OCI-LY7 (cell line): ENCODE measurements around the gene OPTN. TPM values are rescaled to one million over a fixed set of nuclear protein-coding genes. Genes with fewer than 3 reads are reported as not detected.
A peak's percentile ranks its signal among the peaks of the same experiment; 100 is the strongest.

ENCODE experiments used
- BruUV-seq: library from RNA; stranded (reverse); fragments of 400-500 nt; replicated peaks from 2 replicates; lab custom pipeline; 2021; lab: Mats Ljungman, UMichigan
- CTCF ChIA-PET: fragments of 300-600 bp; sonication (Branson Sonifier 250); formaldehyde crosslinking; loops from one replicate; lab custom pipeline; 2022; ENCODE audit warnings: antibody characterized with exemption; ENCODE audit not compliant: unreplicated experiment; lab: Charles Lee
- POLR2A ChIA-PET: fragments of 300-600 bp; sonication (Branson Sonifier 250); formaldehyde crosslinking; loops from one replicate; lab custom pipeline; 2022; ENCODE audit warnings: antibody characterized with exemption; lab: Charles Lee
- DNase-seq: peaks from one replicate; pipeline ENCODE4 v3.0.0-alpha.2; 2015; ENCODE audit warnings: low spot score
- H2AFZ ChIP-seq: fragments of 200-600 bp; sonication (generic), shearing (Covaris generic); 2 replicates; pipeline ENCODE4 v1.6.1; 2014; ENCODE audit warnings: mild to moderate bottlenecking, antibody characterized with exemption, low read length, moderate library complexity
- H3K27ac ChIP-seq: fragments of 200-600 bp; sonication (generic); 2 replicates; pipeline ENCODE4 v1.5.1; 2014; ENCODE audit warnings: mixed run types, low read depth, mild to moderate bottlenecking, moderate library complexity, low read length, inconsistent platforms; ENCODE audit not compliant: poor library complexity, severe bottlenecking
- H3K36me3 ChIP-seq: fragments of 200-600 bp; sonication (generic); 2 replicates; pipeline ENCODE4 v1.6.1; 2014; ENCODE audit warnings: mild to moderate bottlenecking, antibody characterized with exemption, low read length, moderate library complexity, mixed read lengths; ENCODE audit not compliant: insufficient read depth
- H3K4me1 ChIP-seq: fragments of 200-600 bp; sonication (generic); 2 replicates; pipeline ENCODE4 v1.5.1; 2014; ENCODE audit warnings: mild to moderate bottlenecking, low read length; ENCODE audit not compliant: insufficient read depth, poor library complexity, severe bottlenecking
- H3K4me2 ChIP-seq: fragments of 200-600 bp; sonication (generic); 2 replicates; pipeline ENCODE4 v1.6.1; 2014; ENCODE audit warnings: mild to moderate bottlenecking, low read length
- H3K4me3 ChIP-seq: fragments of 200-600 bp; sonication (generic); 2 replicates; pipeline ENCODE4 v1.5.1; 2014; ENCODE audit warnings: mild to moderate bottlenecking, low read depth, low read length; ENCODE audit not compliant: poor library complexity, severe bottlenecking
- H3K79me2 ChIP-seq: fragments of 200-600 bp; sonication (generic); 2 replicates; pipeline ENCODE4 v1.6.1; 2016; ENCODE audit warnings: low read depth, mild to moderate bottlenecking, low read length, moderate library complexity, mixed read lengths; ENCODE audit not compliant: insufficient read depth
- H3K9me2 ChIP-seq: fragments of 200-600 bp; sonication (generic); 2 replicates; pipeline ENCODE4 v1.6.1; 2016; ENCODE audit warnings: mild to moderate bottlenecking, low read length, mixed read lengths; ENCODE audit not compliant: insufficient read depth
- H3K9me3 ChIP-seq: fragments of 200-600 bp; sonication (generic); 2 replicates; pipeline ENCODE4 v1.6.1; 2014; ENCODE audit warnings: mild to moderate bottlenecking, mixed run types, low read length, mixed read lengths
- H4K20me1 ChIP-seq: fragments of 200-600 bp; sonication (generic); 2 replicates; pipeline ENCODE4 v1.6.1; 2014; ENCODE audit warnings: mild to moderate bottlenecking, antibody characterized with exemption, low read length, moderate library complexity, mixed read lengths; ENCODE audit not compliant: insufficient read depth
- EZH2phosphoT487 ChIP-seq: fragments of 200-600 bp; sonication (generic); IDR thresholded peaks from 2 replicates; pipeline ENCODE4 v1.6.1; 2018; ENCODE audit warnings: low read depth, borderline replicate concordance, mild to moderate bottlenecking, mixed run types, antibody characterized with exemption, low read length, moderate library complexity, mixed read lengths
- intact Hi-C: fragments of 100-400 bp; cut with micrococcal nuclease; formaldehyde crosslinking; loops from one replicate; pipeline ENCODE4 v1.10.0; 2022; ENCODE audit not compliant: unreplicated experiment
- total RNA-seq, 2 experiments: library from RNA; depleted of rRNA in 1 of 2; stranded (reverse); fragments of >200 nt in 1 of 2; shearing (Covaris generic) in 1 of 2; gene quantifications; 2 replicates each; pipeline ENCODE4 v1.2.3, GENCODE V29; 2014 to 2022
- TF ChIP-seq, protein P1 (sequence below): fragments of 200-600 bp; sonication (generic); conservative IDR thresholded peaks from 2 replicates; pipeline ENCODE4 v1.5.1; 2014; ENCODE audit warnings: mild to moderate bottlenecking, antibody characterized with exemption, low read length, moderate library complexity, mixed read lengths

Gene OPTN
- total RNA-seq, 2 experiments from 2014 or later, result 0.60 to 3.6 TPM

DNA sequence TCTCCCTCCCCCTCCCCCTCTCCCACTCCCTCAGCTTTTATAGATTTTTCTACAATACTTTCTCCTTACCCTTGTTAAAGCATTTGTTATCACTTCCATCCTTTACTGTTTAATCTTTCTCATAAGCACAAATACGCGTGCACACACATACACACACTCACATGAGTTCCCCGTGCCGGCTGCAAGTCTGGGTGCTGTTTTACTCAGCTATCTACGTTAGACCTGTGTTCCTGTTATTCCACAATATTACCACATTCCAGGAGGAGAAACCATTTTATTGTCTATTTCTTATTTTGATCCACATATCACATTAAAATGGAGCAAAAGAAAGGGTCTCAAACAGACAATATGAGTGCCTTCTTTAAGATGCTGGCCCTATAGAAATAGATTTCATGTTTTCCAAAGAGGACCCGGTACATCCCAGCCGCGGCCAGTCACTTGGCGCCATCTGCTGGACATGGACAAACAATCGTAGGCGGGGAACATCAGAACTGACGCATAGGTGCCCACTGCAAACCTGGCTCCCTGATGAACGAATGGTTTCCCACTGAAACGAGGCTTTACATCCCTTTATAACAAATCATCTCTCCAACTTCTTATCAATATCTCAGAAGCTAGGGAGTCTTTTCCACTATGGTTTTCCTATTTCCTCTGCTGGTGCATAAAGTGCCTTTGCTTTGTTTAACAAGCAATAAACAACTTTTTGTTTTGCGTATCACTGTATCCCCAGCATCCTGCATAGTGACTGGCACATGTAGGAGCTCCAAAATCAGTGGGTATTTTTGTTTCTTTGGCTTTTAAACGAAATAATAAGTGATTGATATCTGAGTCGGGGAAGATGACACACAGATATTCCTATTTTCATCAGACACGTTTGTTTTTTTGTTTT is 25.2 kb upstream of the OPTN start:
- Histone ChIP-seq H3K9me3 (peaks cover 7% of the 10 kb centered on the region; the same call in 1 of the 2 replicates), H3K4me3 (no peak overlapping the region), H3K27ac (no peak overlapping the region), H3K4me2 (no peak overlapping the region), H3K36me3 (no peaks in the 10 kb centered on the region), H3K4me1 (no peaks in the 10 kb centered on the region), H2AFZ (no peak overlapping the region), H4K20me1 (no peaks in the 10 kb centered on the region), H3K79me2 (no peaks in the 10 kb centered on the region), H3K9me2 (no peaks in the 10 kb centered on the region)
- intact Hi-C loops, result no loop called here
- TF ChIP-seq, protein P1, sequence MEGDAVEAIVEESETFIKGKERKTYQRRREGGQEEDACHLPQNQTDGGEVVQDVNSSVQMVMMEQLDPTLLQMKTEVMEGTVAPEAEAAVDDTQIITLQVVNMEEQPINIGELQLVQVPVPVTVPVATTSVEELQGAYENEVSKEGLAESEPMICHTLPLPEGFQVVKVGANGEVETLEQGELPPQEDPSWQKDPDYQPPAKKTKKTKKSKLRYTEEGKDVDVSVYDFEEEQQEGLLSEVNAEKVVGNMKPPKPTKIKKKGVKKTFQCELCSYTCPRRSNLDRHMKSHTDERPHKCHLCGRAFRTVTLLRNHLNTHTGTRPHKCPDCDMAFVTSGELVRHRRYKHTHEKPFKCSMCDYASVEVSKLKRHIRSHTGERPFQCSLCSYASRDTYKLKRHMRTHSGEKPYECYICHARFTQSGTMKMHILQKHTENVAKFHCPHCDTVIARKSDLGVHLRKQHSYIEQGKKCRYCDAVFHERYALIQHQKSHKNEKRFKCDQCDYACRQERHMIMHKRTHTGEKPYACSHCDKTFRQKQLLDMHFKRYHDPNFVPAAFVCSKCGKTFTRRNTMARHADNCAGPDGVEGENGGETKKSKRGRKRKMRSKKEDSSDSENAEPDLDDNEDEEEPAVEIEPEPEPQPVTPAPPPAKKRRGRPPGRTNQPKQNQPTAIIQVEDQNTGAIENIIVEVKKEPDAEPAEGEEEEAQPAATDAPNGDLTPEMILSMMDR, result peak; percentile 90
- TF ChIP-seq EZH2phosphoT487, result no peak
- ChIA-PET POLR2A (interaction anchor here (0.6 to 0.7 kb wide), 2 partner anchors 93 to 350 kb away, joined by 3 to 5 read pairs; no protein-coding TSS in a partner anchor), CTCF (no interaction called here)
- BruUV-seq, result no TSS peak
- DNase-seq, result peak; percentile 53

DNA sequence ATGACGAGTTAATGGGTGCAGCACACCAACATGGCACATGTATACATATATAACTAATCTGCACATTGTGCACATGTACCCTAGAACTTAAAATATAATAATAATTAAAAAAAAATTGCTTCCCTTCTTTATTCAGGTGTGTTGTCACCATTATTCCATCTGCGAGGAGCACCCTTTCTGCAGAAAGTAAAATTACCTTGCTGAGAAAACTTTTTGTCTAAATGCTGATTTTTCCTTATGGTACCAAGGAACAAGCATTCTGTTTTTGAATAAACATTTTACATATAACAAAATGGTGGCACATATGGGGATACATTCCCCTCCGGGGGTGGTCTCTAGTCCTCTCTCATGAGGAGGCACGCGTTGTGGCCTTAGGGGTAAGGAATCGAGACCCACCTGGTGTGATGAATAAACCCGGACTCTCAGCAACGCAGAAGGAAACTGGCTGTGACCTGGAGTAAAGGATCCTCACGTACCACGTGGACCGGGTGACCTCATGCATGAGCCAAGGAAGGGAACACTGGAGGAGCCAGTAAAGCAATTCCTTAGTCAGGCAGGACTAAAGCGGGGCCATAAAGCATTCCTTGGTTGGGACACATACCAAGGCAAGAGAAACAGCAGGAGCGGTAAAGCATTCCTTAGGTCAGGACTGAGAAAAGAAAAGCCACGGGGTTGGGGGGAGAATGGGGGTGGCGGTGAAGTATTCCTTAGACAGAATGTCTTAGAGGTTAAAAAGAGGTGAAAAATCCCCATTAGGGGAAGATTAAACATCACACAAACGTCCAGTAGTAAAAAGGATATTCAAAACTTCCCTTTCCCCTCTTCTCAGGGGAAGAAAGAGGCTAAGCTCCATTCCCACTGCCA is 20.8 kb upstream of the OPTN start:
- TF ChIP-seq EZH2phosphoT487, result no peak
- CTCF ChIA-PET, result no interaction called here
- POLR2A ChIA-PET, result no interaction called here
- no peaks in the 10 kb centered on the region for H3K4me1 ChIP-seq
- no peaks in the 10 kb centered on the region for H3K9me2 ChIP-seq
- H3K36me3 ChIP-seq, result no peaks in the 10 kb centered on the region
- H4K20me1 ChIP-seq, result no peaks in the 10 kb centered on the region
- no peak overlapping the region for H3K4me3 ChIP-seq
- intact Hi-C loops, result no loop called here
- no peak overlapping the region for H3K4me2 ChIP-seq
- no peaks in the 10 kb centered on the region for H3K79me2 ChIP-seq
- BruUV-seq, result no TSS peak
- no peak for DNase-seq
- no peak overlapping the region for H2AFZ ChIP-seq
- no peak overlapping the region for H3K27ac ChIP-seq
- H3K9me3 ChIP-seq, result peaks cover 3% of the 10 kb centered on the region; the same call in 1 of the 2 replicates

DNA sequence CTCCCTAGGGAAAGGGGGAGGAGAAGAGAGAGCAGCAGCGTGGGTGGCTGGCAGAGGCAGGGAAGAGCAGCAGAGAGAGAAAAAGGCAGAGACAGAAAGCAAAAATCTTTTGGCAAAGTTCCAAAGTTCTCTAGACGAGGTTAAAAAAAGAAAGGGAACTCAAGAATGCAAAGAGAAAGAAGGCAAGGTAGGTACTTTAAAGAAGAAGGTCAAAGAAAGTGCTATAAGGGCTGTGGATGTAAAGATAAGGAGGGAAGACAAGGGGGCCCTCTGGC is 20.2 kb upstream of the OPTN start:
- intact Hi-C loops, result no loop called here
- Histone ChIP-seq H3K4me3 (no peak overlapping the region), H3K27ac (no peak overlapping the region), H3K4me2 (no peak overlapping the region), H3K79me2 (no peaks in the 10 kb centered on the region), H3K4me1 (no peaks in the 10 kb centered on the region), H3K36me3 (no peaks in the 10 kb centered on the region), H4K20me1 (no peaks in the 10 kb centered on the region), H3K9me2 (no peaks in the 10 kb centered on the region), H2AFZ (no peak overlapping the region), H3K9me3 (peaks cover 3% of the 10 kb centered on the region; the same call in 1 of the 2 replicates)
- ChIA-PET CTCF (no interaction called here), POLR2A (no interaction called here)
- TF ChIP-seq, protein P1, result no peak
- no peak for TF ChIP-seq EZH2phosphoT487
- no TSS peak for BruUV-seq
- no peak for DNase-seq
